ENCODE measurements around the gene TNIK. TPM values are rescaled to one million over a fixed set of nuclear protein-coding genes. Genes with fewer than 3 reads are reported as not detected.

TNIK gene
- total RNA-seq, 4 donors from 2014 or later = 1.5 to 20.3 (median 7.7) TPM

- no peak overlapping the region for H3K4me3 ChIP-seq
- no peaks in the 10 kb centered on the region for H3K9me3 ChIP-seq
- no peak overlapping the region for H3K27ac ChIP-seq
- H3K4me1 ChIP-seq = no peaks in the 10 kb centered on the region
- no peaks in the 10 kb centered on the region for H3K27me3 ChIP-seq
- TF ChIP-seq CTCF (IDR thresholded peaks at IDR 0.05) = no peak
- no peak for TF ChIP-seq POLR2A (IDR thresholded peaks at IDR 0.05)
- intact Hi-C loops (cut with DNase I; ENCODE audit: low total_unique reads) = no loop called here
- H3K36me3 ChIP-seq = no peaks in the 10 kb centered on the region
- DNase-seq = no peak
Measured at GRCh38 chr3:171222995-171223394, 237.2 kb downstream of the TNIK start.

GRCh38 chr3:171221597-171221996, 238.6 kb downstream of the TNIK start:
- no peaks in the 10 kb centered on the region for H3K27me3 ChIP-seq
- DNase-seq = no peak
- H3K4me1 ChIP-seq = no peaks in the 10 kb centered on the region
- no peak overlapping the region for H3K27ac ChIP-seq
- TF ChIP-seq CTCF (IDR thresholded peaks at IDR 0.05) (no peak), POLR2A (IDR thresholded peaks at IDR 0.05) (no peak)
- H3K4me3 ChIP-seq = no peak overlapping the region
- no peaks in the 10 kb centered on the region for H3K36me3 ChIP-seq
- intact Hi-C loops (cut with DNase I; ENCODE audit: low total_unique reads) = no loop called here
- no peaks in the 10 kb centered on the region for H3K9me3 ChIP-seq

GRCh38 chr3:171221104-171221503, 239.1 kb downstream of the TNIK start:
- no peak overlapping the region for H3K4me3 ChIP-seq
- TF ChIP-seq CTCF (IDR thresholded peaks at IDR 0.05) = no peak
- intact Hi-C loops (cut with DNase I; ENCODE audit: low total_unique reads) = no loop called here
- H3K4me1 ChIP-seq = no peaks in the 10 kb centered on the region
- H3K27me3 ChIP-seq = no peaks in the 10 kb centered on the region
- H3K9me3 ChIP-seq = no peaks in the 10 kb centered on the region
- no peak overlapping the region for H3K27ac ChIP-seq
- no peak for DNase-seq
- no peaks in the 10 kb centered on the region for H3K36me3 ChIP-seq

GRCh38 chr3:171219258-171219657, 240.9 kb downstream of the TNIK start:
- H3K27me3 ChIP-seq = no peaks in the 10 kb centered on the region
- intact Hi-C loops (cut with DNase I; ENCODE audit: low total_unique reads) = no loop called here

GRCh38 chr3:171218069-171218468, 242.1 kb downstream of the TNIK start:
- Histone ChIP-seq H3K36me3 (no peaks in the 10 kb centered on the region), H3K4me1 (no peaks in the 10 kb centered on the region), H3K27ac (no peak overlapping the region), H3K9me3 (no peaks in the 10 kb centered on the region), H3K27me3 (no peaks in the 10 kb centered on the region), H3K4me3 (no peak overlapping the region)
- intact Hi-C loops (cut with DNase I; ENCODE audit: low total_unique reads) = no loop called here
- DNase-seq = no peak
- TF ChIP-seq CTCF (IDR thresholded peaks at IDR 0.05) (no peak), POLR2A (IDR thresholded peaks at IDR 0.05) (no peak)

More at GRCh38 chr3:171219258-171219657, 240.9 kb downstream of the TNIK start:
- H3K9me3 ChIP-seq = no peaks in the 10 kb centered on the region
- TF ChIP-seq POLR2A (IDR thresholded peaks at IDR 0.05) = no peak
- TF ChIP-seq CTCF (IDR thresholded peaks at IDR 0.05) = no peak
- no peak overlapping the region for H3K4me3 ChIP-seq
- no peak for DNase-seq
- no peak overlapping the region for H3K27ac ChIP-seq
- no peaks in the 10 kb centered on the region for H3K4me1 ChIP-seq
- H3K36me3 ChIP-seq = no peaks in the 10 kb centered on the region

Measured in uterus (tissue), 4 donors.